H1 (cell line): ENCODE measurements around the gene LRP8. TPM values are rescaled to one million over a fixed set of nuclear protein-coding genes. Genes with fewer than 3 reads are reported as not detected.

Experiments used
- CTCF ChIA-PET: fragments of 300-600 bp; sonication (Branson Sonifier 250); formaldehyde crosslinking; loops from one replicate; lab custom pipeline; 2021; ENCODE audit not compliant: partially characterized antibody; lab: Charles Lee
- POLR2A ChIA-PET: fragments of 300-600 bp; sonication (Branson Sonifier 250); formaldehyde crosslinking; loops from one replicate; lab custom pipeline; 2021; ENCODE audit warnings: inconsistent platforms; ENCODE audit not compliant: partially characterized antibody; lab: Charles Lee
- DNase-seq, 2 experiments: peaks; one replicate each; pipeline versions ENCODE4 v3.0.0 to v3.0.0-alpha.2; 2010 to 2022; ENCODE audit warnings: low spot score in 2 of 2, low read depth in 1 of 2, mixed read lengths in 1 of 2
- FAIRE-seq: peaks from 2 replicates; lab custom pipeline; 2011; peaks lifted over from hg19 to GRCh38; lab: Jason Lieb, UNC
- H2AFZ ChIP-seq: 2 replicates; pipeline ENCODE4 v1.8.1; 2012; ENCODE audit warnings: low read length, inconsistent platforms
- H2AK5ac ChIP-seq: 2 replicates; pipeline ENCODE4 v1.6.1; 2013; ENCODE audit warnings: low read depth, low read length
- H2BK120ac ChIP-seq: replicated peaks from 2 replicates; pipeline ENCODE3; 2013; ENCODE audit warnings: low read depth, low read length, inconsistent platforms
- H2BK12ac ChIP-seq: 2 replicates; pipeline ENCODE4 v1.6.1; 2013; ENCODE audit warnings: low read depth, low read length
- H2BK15ac ChIP-seq: 2 replicates; pipeline ENCODE4 v1.6.1; 2013; ENCODE audit warnings: low read length
- H2BK20ac ChIP-seq: 2 replicates; pipeline ENCODE4 v1.6.1; 2013; ENCODE audit warnings: low read length
- H2BK5ac ChIP-seq: 2 replicates; pipeline ENCODE4 v1.6.1; 2013; ENCODE audit warnings: low read depth, low read length
- H3K14ac ChIP-seq: 2 replicates; pipeline ENCODE4 v1.6.1; 2013; ENCODE audit warnings: inconsistent platforms; ENCODE audit not compliant: insufficient read length
- H3K18ac ChIP-seq: 2 replicates; pipeline ENCODE4 v1.6.1; 2013; ENCODE audit warnings: low read length; ENCODE audit errors: extremely low read depth
- H3K23ac ChIP-seq: 2 replicates; pipeline ENCODE4 v1.6.1; 2013; ENCODE audit warnings: inconsistent platforms; ENCODE audit not compliant: insufficient read length
- H3K23me2 ChIP-seq: 2 replicates; pipeline ENCODE4 v1.6.1; 2013; ENCODE audit warnings: low read depth, low read length
- H3K27ac ChIP-seq: 2 replicates; pipeline ENCODE4 v1.6.1; 2011; ENCODE audit warnings: low read depth, low read length, inconsistent platforms
- H3K27me3 ChIP-seq, 4 experiments: replicated peaks in 1 of 4; 1 replicate in 1 of 4; 2 replicates in 3 of 4; pipeline versions ENCODE4 v1.6.1 to v1.8.1; 2011 to 2013; ENCODE audit warnings: low read length in 3 of 4, mild to moderate bottlenecking in 3 of 4, inconsistent platforms in 2 of 4, mixed read lengths in 2 of 4, moderate library complexity in 1 of 4; ENCODE audit not compliant: control insufficient read depth in 3 of 4, insufficient read depth in 3 of 4; ENCODE audit errors: extremely low read depth in 1 of 4
- H3K36me3 ChIP-seq, 4 experiments: 2 replicates each; pipeline versions ENCODE4 v1.6.1 to v1.8.1; 2011 to 2013; ENCODE audit warnings: mild to moderate bottlenecking in 4 of 4, low read length in 3 of 4, moderate library complexity in 2 of 4, control low read depth in 1 of 4, inconsistent platforms in 1 of 4; ENCODE audit not compliant: insufficient read depth in 4 of 4, control insufficient read depth in 2 of 4
- H3K4ac ChIP-seq: replicated peaks from 2 replicates; pipeline ENCODE3; 2013; ENCODE audit warnings: low read length, low read depth, mixed read lengths, inconsistent platforms; ENCODE audit not compliant: insufficient read length
- H3K4me1 ChIP-seq, 4 experiments: replicated peaks in 1 of 4; 1 replicate in 1 of 4; 2 replicates in 3 of 4; pipeline versions ENCODE4 v1.6.1 to v1.8.1; 2011 to 2013; ENCODE audit warnings: low read length in 3 of 4, inconsistent platforms in 2 of 4, mixed read lengths in 1 of 4; ENCODE audit not compliant: insufficient read depth in 4 of 4, control insufficient read depth in 3 of 4
- H3K4me2 ChIP-seq, 2 experiments: 2 replicates each; pipeline versions ENCODE4 v1.6.1 to v1.8.1; 2011 to 2013; ENCODE audit warnings: low read depth in 2 of 2, low read length in 2 of 2, control low read depth in 1 of 2, inconsistent platforms in 1 of 2, mild to moderate bottlenecking in 1 of 2; ENCODE audit not compliant: insufficient read depth in 1 of 2
- H3K4me3 ChIP-seq, 4 experiments: fragments of 200-600, 300-600 bp in 1 of 4; sonication (generic), shearing (Covaris generic), sonication (Bioruptor Twin) in 1 of 4; 2 replicates each; pipeline versions ENCODE4 v1.5.1 to v1.8.1; 2011 to 2016; ENCODE audit warnings: low read length in 4 of 4, low read depth in 3 of 4, control low read depth in 2 of 4, inconsistent platforms in 2 of 4, mild to moderate bottlenecking in 2 of 4, mixed read lengths in 1 of 4, moderate library complexity in 1 of 4; ENCODE audit not compliant: insufficient read depth in 2 of 4; ENCODE audit errors: extremely low read depth in 1 of 4
- H3K56ac ChIP-seq: replicated peaks from 2 replicates; pipeline ENCODE3; 2013; ENCODE audit warnings: low read depth, mild to moderate bottlenecking, mixed read lengths, low read length, inconsistent platforms; ENCODE audit not compliant: insufficient read length
- H3K79me1 ChIP-seq: 2 replicates; pipeline ENCODE4 v1.6.1; 2013; ENCODE audit warnings: low read depth, low read length, control low read depth
- H3K79me2 ChIP-seq, 2 experiments: 2 replicates each; pipeline versions ENCODE4 v1.6.1 to v1.8.1; 2012 to 2013; ENCODE audit warnings: low read length in 2 of 2, mild to moderate bottlenecking in 2 of 2, inconsistent platforms in 1 of 2; ENCODE audit not compliant: insufficient read depth in 2 of 2, control insufficient read depth in 1 of 2
- H3K9ac ChIP-seq, 4 experiments: replicated peaks in 1 of 4; 1 replicate in 1 of 4; 2 replicates in 3 of 4; pipeline versions ENCODE4 v1.6.1 to v1.8.1; 2011 to 2013; ENCODE audit warnings: low read depth in 3 of 4, low read length in 3 of 4, control low read depth in 2 of 4, mild to moderate bottlenecking in 2 of 4, moderate library complexity in 2 of 4, inconsistent platforms in 1 of 4; ENCODE audit errors: extremely low read depth in 1 of 4
- H3K9me3 ChIP-seq, 2 experiments: 2 replicates each; pipeline versions ENCODE4 v1.6.1 to v1.8.1; 2012 to 2013; ENCODE audit warnings: mild to moderate bottlenecking in 2 of 2, moderate library complexity in 2 of 2, control low read depth in 1 of 2, inconsistent platforms in 1 of 2, low read depth in 1 of 2, low read length in 1 of 2, mixed read lengths in 1 of 2; ENCODE audit not compliant: insufficient read depth in 2 of 2
- H4K20me1 ChIP-seq, 2 experiments: replicated peaks in 1 of 2; 2 replicates each; pipeline versions ENCODE3 to v1.8.1; 2011 to 2013; ENCODE audit warnings: inconsistent platforms in 2 of 2, low read length in 2 of 2, mild to moderate bottlenecking in 1 of 2; ENCODE audit not compliant: insufficient read depth in 2 of 2, control insufficient read depth in 1 of 2
- H4K5ac ChIP-seq: 2 replicates; pipeline ENCODE4 v1.6.1; 2013; ENCODE audit warnings: low read length, low read depth, mixed read lengths, inconsistent platforms; ENCODE audit not compliant: insufficient read length
- H4K8ac ChIP-seq: 2 replicates; pipeline ENCODE4 v1.8.0; 2013; ENCODE audit warnings: mild to moderate bottlenecking, moderate library complexity, low read length, inconsistent platforms; ENCODE audit not compliant: insufficient read depth; ENCODE audit errors: extremely low read depth
- H4K91ac ChIP-seq: replicated peaks from 2 replicates; pipeline ENCODE3; 2013; ENCODE audit warnings: low read length, mixed read lengths, inconsistent platforms; ENCODE audit not compliant: insufficient read length
- ATF2 ChIP-seq: IDR thresholded peaks from 2 replicates; pipeline ENCODE4 v1.6.1; 2012; ENCODE audit warnings: low read length, inconsistent platforms
- CHD1 ChIP-seq: IDR thresholded peaks from 2 replicates; pipeline ENCODE4 v1.6.1; 2012; ENCODE audit warnings: low read depth, low read length, improper control_type of control experiment
- EZH2 ChIP-seq: fragments of 200-600 bp; sonication (generic); IDR thresholded peaks from 2 replicates; pipeline ENCODE4 v1.7.1; 2012; ENCODE audit warnings: low read depth, mild to moderate bottlenecking, moderate library complexity, low read length, inconsistent platforms; ENCODE audit not compliant: severe bottlenecking
- FOSL1 ChIP-seq: IDR thresholded peaks from 2 replicates; pipeline ENCODE4 v1.6.1; 2011; ENCODE audit warnings: mild to moderate bottlenecking, low read depth, low read length, moderate library complexity; ENCODE audit not compliant: insufficient read depth
- HDAC6 ChIP-seq: IDR thresholded peaks from one replicate; pipeline ENCODE4 v1.7.1; 2012; ENCODE audit warnings: low read depth, mild to moderate bottlenecking, inconsistent platforms, low read length, moderate library complexity
- RAD21 ChIP-seq, 2 experiments: IDR thresholded peaks in 1 of 2; conservative IDR thresholded peaks in 1 of 2; 2 replicates each; pipeline ENCODE4 v1.6.1; 2011; ENCODE audit warnings: low read depth in 2 of 2, low read length in 2 of 2, improper control_type of control experiment in 1 of 2, inconsistent platforms in 1 of 2, mild to moderate bottlenecking in 1 of 2, moderate library complexity in 1 of 2
- SAP30 ChIP-seq: fragments of 300-600 bp; sonication (generic); IDR thresholded peaks from 2 replicates; pipeline ENCODE4 v1.7.1; 2012; ENCODE audit warnings: low read length, moderate library complexity, mild to moderate bottlenecking, inconsistent platforms; ENCODE audit not compliant: insufficient read depth, insufficient replicate concordance
- SUZ12 ChIP-seq: fragments of 200-600 bp; sonication (generic); IDR thresholded peaks from 2 replicates; pipeline ENCODE4 v1.6.1; 2012; ENCODE audit warnings: mild to moderate bottlenecking, inconsistent platforms, low read length, moderate library complexity, mixed read lengths
- TAF1 ChIP-seq: IDR thresholded peaks from 2 replicates; pipeline ENCODE4 v1.6.1; 2011; ENCODE audit warnings: mild to moderate bottlenecking, low read depth, low read length
- USF2 ChIP-seq: IDR thresholded peaks from 2 replicates; pipeline ENCODE4 v1.6.1; 2011; ENCODE audit warnings: low read length, improper control_type of control experiment
- WGBS, 2 experiments: shearing (Covaris generic) in 1 of 2; methylation state at CpG; one replicate each; pipeline versions ENCODE4 v1.1.6 to v1.1.7; 2013 to 2015; ENCODE audit warnings: low lambda C conversion rate in 2 of 2, mixed read lengths in 2 of 2, inconsistent platforms in 1 of 2, low coverage in 1 of 2, missing lambda C conversion rate in 1 of 2; ENCODE audit not compliant: insufficient replicate concordance in 2 of 2, insufficient coverage in 1 of 2, insufficient read length in 1 of 2; ENCODE audit errors: extremely low coverage in 1 of 2, missing lambda C conversion rate in 1 of 2; 5-methylcytosine and 5-hydroxymethylcytosine counted together
- polyA plus RNA-seq, 7 experiments: library from polyadenylated mRNA; depleted of rRNA in 3 of 7; stranded (reverse) in 5 of 7; unstranded in 2 of 7; fragments of >200 nt in 5 of 7; fragments of 200-250 nt in 2 of 7; gene quantifications; 1 replicate in 5 of 7; 2 replicates in 1 of 7; 4 replicates in 1 of 7; pipeline versions ENCODE4 v1.2.1 to v1.2.3, GENCODE V29; 2011 to 2013; ENCODE audit warnings: missing spikeins in 2 of 7, mixed read lengths in 2 of 7
- total RNA-seq: library from RNA; stranded (reverse); fragmentation: NEBNext Ultra II Directional; extraction: Animal tissue kit (Norgen Biotek cat#: 25700); gene quantifications from 2 replicates; pipeline ENCODE4 v1.2.1, GENCODE V29; 2021

The LRP8 gene
- total and polyA plus RNA-seq, 2 of the 8 experiments (the other 6 are each of a cell fraction or from before 2014, with no cell fraction given): 63.2 to 66.4 TPM

DNA sequence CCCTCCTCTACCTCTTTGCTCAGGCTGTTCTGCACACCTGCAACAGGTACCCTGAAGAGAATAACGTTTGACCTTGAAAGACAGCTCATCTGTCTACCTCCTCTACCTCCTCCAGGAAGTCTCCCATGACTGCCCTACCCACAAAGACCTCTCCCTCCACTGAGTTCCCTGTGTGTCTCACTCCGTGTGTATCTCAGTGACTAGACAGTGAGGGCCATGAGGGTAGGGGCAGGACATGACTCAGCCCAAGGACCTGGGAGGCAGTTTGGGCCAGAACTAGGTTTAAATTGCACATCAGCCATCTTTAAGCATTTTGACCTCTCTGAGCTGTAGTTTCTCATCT, 32.0 kb upstream of the LRP8 start:
- Histone ChIP-seq H3K9me3 (no peaks in the 10 kb centered on the region), H4K8ac (no peak overlapping the region)
- TF ChIP-seq RAD21 (IDR thresholded peaks at IDR 0.05 in 1 of 2, conservative IDR thresholded peaks at IDR 0.05 in 1 of 2; ENCODE audit: low read depth in 2 of 2, low read length in 2 of 2): no peak
- no peak for TF ChIP-seq SAP30
- TF ChIP-seq EZH2: no peak
- TF ChIP-seq TAF1: no peak
- no peak for TF ChIP-seq HDAC6
- TF ChIP-seq USF2: no peak
- TF ChIP-seq SUZ12: no peak
- TF ChIP-seq FOSL1: no peak
- no peak for TF ChIP-seq CHD1
- no peak for TF ChIP-seq ATF2

More for the DNA sequence above, 32.0 kb upstream of the LRP8 start:
- no peak overlapping the region for H2AFZ ChIP-seq
- H2BK120ac ChIP-seq: no peak overlapping the region
- no peak overlapping the region for H3K18ac ChIP-seq
- no peak overlapping the region for H4K91ac ChIP-seq
- no peaks in the 10 kb centered on the region for H3K4me1 ChIP-seq
- ChIA-PET POLR2A (interaction anchor here (1.1 to 1.6 kb wide), 2 partner anchors 12 to 33 kb away, joined by 3 to 4 read pairs; no protein-coding TSS in a partner anchor), CTCF (interaction anchor here (0.6 to 2.0 kb wide), 9 partner anchors 10 to 235 kb away, joined by 3 to 5 read pairs (median 3); no protein-coding TSS in a partner anchor)
- no peak overlapping the region for H3K9ac ChIP-seq
- H3K4me2 ChIP-seq: no peak overlapping the region
- no peak overlapping the region for H3K23ac ChIP-seq
- DNase-seq (no peak), FAIRE-seq (no peak)
- H4K5ac ChIP-seq: no peak overlapping the region
- no peaks in the 10 kb centered on the region for H4K20me1 ChIP-seq
- H3K4ac ChIP-seq: no peak overlapping the region
- 64% methylated on average over 2 of the region's 2 CpGs; no CpG with 5 or more reads in 1 of the 2 experiments for WGBS, 2 experiments
- no peaks in the 10 kb centered on the region for H3K36me3 ChIP-seq
- H2BK5ac ChIP-seq: no peak overlapping the region
- no peaks in the 10 kb centered on the region for H3K79me1 ChIP-seq
- no peak overlapping the region for H3K14ac ChIP-seq
- no peak overlapping the region for H2BK20ac ChIP-seq
- no peaks in the 10 kb centered on the region; a peak in 1 of 7 replicates for H3K27me3 ChIP-seq
- H3K79me2 ChIP-seq: no peaks in the 10 kb centered on the region
- H3K56ac ChIP-seq: no peak overlapping the region
- no peak overlapping the region for H2BK12ac ChIP-seq
- H3K4me3 ChIP-seq: no peak overlapping the region
- no peak overlapping the region for H3K27ac ChIP-seq
- 0 out of 2 replicates have a peak overlapping the region, but pooled peaks have one; percentile 38 for H2BK15ac ChIP-seq
- no peaks in the 10 kb centered on the region for H3K23me2 ChIP-seq
- 0 out of 2 replicates have a peak overlapping the region, but pooled peaks have one; percentile 69 for H2AK5ac ChIP-seq
